Activated T-cell treated with anti-CD3 and anti-CD28 coated beads for 1 hour (primary cell): Measurements from ENCODE around the gene PLXNA4.

Source experiments
- DNase-seq: peaks from one replicate; pipeline ENCODE4 v3.0.0-alpha.2; 2020; ENCODE audit warnings: low read depth

The PLXNA4 gene

DNA sequence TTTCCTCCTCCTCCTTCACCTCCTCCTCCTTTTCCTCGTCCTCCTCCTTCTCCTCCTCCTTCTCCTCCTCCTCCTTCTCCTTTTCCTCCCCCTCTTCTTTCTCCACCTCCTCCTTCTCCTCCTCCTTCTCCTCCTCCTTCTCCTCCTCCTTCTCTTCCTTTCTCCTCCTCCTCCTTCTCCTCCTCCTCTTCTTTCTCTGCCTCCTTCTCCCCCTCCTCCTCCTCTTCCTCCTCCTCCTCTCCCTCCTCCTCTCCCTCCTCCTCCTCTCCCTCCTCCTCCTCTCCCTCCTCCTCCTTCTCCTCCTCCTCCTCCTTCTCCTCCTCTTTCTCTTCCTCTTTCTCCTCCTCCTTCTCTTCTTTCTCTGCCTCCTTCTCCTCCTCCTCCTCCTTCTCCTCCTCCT is 13.6 kb downstream of the PLXNA4 start:
- no peak for DNase-seq

DNA sequence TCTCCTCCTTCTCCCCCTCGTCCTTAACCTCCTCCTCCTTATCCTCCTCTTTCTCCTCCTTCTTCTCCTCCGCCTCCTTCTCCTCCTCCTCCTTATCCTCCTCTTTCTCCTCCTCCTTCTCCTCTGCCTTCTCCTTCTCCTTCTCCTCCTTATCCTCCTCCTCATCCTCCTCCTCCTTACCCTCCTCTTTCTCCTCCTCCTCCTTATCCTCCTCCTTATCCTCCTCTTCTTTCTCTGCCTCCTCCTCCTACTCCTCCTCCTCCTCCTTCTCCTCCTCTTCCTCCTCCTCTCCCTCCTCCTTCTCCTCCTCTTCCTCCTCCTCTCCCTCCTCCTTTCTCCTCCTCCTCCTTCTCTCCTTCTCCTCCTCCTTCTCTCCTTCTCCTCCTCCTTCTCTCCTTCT is 14.5 kb downstream of the PLXNA4 start:
- no peak for DNase-seq

DNA sequence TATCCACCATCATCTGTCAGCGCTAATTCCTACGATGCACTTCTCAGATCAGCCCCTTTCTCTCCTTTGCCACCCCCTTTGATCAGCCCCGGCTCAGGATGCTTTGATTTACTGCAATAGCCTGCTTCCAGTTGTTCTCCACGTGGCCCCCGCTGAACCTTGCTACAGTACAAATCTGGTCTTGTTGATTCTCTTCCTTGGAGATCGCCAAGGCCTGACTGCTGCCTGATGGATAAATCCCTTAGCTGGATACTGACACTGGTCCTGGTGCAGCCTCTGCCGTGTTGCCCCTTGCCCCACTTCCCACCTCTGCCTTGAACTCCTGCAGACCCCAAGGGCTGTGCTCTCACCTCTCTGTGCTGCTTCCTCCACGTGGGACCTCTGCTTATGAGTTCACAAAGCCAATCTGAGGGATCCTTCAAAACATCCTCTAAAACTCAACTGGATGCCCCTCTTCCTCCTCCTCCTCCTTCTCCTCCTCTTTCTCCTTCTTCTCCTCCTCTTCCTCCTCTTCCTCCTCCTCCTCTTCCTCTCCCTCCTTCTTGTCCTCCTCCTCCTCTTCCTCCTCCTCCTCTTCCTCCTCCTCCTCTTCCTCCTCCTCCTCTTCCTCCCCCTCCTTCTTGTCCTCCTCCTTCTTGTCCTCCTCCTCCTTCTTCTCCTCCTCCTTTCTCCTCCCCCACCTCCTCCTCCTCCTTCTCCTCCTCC is 15.3 kb downstream of the PLXNA4 start:
- no peak for DNase-seq

DNA sequence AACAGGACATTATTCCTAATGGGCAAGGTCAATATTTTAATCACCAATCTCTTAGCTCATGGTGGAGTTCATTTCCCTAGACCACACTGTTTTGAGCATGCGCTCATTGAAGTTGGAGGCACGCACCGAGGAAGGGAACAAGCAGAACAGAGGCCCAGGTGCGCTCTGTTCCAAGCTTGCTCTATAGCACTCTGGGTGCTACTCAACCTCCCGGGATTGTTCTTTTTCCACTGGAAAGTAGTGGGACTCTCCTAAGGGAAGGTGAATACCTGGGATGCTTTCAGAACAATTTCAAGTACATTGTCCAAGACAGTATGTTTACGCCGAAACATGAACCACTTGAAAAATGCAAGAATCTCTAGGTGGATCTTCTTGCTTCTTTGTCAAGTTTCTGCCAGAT is 16.2 kb downstream of the PLXNA4 start:
- DNase-seq, result no peak

DNA sequence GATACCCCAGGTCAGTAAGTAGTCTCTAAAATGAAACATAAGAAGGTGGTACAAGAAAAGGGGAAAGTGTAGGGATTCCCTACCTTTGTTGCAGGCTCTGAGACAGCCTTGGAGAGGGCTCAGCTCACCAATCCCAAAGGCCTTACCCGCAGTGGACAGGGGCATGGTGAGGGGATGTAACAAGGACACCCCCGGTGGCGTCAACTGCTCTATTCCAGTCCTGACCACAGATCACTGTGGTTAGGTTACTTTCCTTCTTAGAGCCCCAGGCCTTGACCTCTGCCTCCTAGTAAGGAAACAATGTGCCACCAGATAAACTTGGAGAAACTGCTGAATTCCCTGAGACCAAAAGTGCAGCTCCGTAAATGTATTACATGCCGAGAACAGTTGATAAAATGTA is 17.5 kb downstream of the PLXNA4 start:
- DNase-seq, result no peak

DNA sequence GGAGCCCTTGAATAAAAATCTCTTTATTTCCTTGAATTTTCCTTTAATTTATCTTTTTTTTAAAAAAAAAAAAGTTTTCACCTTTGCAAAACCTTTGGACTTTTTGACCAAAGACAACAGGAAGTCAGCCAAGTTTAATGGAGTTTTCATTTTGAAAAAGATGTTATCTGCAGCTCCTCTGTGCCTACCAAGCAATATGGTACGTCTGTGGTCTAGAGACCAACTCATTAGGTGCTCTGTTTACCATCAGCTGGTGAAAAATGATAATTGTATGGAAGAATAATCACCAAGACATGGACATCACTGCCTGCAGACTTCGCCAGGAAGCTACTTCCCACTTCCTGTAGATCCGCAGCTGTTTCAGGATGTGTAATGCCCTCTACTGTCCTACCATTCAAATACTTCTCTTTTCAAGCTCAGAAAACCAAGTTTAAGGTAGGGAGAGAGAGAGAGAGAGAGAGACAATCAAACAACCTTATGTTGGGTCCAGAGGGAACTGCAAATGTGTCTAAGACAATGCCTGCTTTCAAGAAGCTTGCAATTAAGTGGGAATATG is 18.7 kb downstream of the PLXNA4 start:
- no peak for DNase-seq

DNA sequence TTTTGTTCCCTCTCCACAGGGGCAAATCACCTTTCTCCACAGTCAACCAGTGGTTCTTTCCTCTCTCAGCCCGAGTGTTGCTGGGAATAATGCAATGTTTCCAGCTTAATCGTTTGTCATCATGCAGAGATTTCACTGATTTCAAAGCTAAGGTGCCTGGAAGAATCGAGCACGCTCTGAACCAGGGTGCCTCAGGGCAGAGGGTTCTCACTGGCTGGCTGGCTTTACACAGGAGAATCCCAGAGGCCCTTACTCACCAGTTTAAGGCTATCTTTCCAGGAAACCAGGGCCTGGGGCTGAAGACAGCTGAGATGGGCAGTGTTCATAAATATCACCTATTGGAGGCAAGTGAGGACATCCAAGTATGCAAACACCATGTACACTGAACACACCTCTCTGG is 21.8 kb downstream of the PLXNA4 start:
- no peak for DNase-seq

DNA sequence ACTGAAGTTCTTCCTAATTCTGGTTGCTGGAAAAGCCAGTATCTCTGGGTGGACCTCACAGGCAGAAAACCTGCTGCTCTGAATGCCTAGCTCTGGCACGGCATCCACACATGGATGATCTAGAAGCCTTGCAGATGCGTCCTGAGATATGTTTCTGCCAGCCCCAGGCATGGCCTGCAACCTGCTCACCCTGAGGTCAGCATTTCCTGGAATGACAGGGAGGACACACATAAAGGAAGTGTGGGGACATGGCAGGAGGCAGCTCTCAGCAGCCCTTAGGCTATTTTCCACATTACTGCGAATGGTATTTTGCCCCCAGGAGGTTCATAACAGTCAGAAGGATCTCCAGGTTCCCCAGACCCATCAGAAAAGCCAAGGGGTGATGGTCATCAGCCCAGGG is 23.2 kb downstream of the PLXNA4 start:
- DNase-seq, result no peak

DNA sequence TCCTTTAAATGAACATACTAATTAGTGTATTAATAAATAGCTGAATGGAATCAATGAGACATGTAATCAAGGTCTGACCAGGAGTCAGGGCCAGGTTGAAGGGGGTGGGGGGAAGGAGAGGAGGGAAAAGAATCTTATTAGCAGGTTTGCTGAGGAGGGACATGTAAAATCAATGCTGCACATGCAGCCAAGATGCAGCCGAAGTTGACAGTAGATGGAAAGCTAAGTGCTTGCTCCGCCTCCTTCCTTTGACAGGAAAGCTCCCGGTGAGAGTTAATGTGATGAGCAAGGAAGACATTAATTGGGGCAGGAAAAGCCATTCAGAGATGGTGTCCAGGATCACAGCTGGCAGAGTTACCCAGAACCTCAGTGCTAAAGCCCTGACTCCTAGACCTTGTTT is 24.4 kb downstream of the PLXNA4 start:
- DNase-seq, result no peak

DNA sequence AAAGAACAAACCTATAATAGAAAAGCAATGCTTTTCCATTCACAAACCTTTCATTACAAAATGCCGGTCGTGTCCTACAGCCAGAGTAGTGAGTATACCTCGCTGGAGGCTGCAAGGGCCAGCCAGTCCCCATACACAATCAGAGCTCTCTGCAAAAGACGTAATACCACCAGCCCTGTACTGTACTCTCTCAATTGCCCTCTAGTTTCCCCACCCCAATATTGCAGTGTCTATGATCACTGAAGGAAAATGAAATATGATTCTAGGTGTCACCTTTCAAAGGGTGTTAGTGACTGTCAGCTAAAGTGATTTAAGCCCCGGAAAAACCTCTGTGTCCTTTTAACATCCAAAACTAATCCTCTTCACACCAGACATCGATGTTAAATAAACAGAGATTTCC is 24.8 kb downstream of the PLXNA4 start:
- no peak for DNase-seq

DNA sequence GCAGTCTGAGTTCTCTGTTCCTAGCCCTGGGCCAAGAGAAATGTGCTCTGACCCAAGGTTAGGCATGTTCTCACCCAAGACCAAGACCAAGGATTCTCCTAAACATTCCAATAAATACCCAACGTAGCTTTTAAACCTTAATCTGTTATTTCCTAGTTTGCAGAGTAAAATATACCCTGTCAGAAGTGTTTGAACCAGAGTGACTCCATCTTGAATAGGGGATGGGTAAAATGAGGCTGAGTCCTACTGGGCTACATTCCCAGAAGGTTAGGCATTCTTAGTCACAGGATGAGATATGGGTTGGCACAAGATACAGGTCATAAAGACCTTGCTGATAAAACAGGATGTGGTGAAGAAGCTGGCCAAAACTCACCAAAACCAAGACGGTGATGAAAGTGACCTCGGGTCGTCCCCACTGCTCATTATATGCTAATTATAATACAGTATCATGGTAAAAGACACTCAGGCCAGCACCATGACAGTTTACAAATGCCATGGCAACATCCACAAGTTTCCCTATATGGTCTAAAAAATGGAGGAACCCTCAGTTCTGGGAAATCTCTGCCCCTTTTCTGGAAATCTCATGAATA is 27.7 kb downstream of the PLXNA4 start:
- no peak for DNase-seq

DNA sequence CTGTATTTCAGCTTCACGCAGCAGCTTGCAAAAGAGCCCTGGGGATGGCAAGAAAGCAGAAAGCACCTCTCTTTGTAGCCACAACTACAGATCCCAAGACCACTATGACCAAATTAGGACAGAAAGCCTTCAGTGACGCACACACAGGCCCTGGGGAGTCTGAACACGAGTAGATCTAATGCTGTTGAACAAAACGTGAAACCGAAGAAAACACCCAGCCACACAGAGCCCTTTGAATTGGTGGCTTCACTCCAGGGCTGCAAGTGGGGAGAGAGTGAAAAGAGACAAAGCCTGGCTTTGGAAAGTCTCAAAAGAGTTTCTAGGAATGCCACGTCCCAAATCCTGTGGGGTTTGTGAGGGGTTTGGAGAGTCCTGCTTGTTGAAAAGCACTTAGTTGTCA is 28.4 kb downstream of the PLXNA4 start:
- no peak for DNase-seq

DNA sequence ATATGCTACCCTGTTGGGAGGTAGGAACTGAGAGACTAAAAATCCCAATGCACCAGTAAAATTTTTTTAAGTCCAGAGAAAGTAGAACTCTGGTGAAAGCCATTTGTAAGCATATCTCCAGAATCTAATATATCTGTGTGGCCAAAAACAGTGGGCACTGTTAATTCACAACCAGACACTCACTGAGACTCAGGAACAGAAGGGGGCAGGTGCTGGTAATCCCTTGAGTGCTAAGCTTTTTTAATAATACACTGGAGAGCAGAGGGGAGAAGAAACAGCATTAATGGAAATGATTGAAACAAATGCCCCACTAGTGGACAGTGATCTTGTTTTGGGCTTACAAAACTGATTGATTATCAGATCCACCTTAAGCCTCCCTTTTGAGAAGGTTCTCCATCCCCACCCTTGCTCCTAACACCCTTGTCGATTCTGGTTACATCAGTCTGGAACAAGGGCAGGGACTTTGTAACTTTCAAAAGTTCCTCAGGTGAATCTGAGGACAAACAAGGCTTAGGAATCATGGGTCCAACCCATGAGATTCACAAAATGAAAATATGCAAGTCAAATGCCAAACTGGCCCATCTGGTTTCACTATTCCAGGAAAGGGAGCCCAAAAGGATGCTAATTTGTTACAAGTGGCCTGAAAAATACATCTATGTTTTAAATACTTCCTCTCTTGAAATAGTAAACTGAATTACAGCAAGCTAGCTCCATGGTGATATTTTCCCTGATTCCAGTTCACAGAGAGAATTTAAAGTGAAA is 29.7 kb downstream of the PLXNA4 start:
- DNase-seq, result no peak

DNA sequence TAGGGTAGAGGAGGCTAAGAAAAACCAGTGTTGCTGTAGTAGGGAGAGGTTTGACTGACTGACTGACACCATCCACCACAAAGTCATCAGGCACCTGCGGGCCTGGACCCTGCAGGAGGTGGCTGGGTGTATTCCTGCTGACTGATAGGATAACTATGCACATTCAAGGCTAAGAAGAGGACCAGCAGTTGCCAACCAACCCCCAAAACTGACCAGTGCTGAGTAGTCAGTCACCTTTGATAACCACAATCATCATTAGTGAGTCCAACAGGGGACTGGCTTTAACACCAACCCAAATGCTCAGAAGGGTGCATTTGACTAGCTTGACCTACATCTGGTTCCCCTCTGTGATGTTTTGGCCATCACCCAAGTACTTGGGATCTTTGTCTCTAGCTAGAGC is 30.5 kb downstream of the PLXNA4 start:
- no peak for DNase-seq

DNA sequence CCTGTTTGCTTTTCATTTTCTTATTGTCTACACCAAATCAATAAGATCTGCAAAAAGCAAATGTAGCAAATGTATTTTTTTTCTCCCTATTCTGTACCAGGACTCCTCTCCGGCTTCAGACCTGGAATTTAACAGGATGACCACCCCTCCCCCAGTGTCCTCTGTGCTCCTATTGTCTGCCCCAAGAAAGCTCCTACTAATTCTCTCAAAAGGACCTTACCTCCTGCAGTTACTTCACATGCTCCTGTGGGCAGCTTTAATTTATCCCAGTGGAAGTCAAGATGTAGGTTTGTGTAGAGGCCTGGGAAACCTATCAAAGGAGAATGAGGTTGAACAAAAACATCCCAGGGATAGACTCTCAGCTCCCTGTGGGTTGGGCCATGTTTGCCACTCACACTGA is 31.3 kb downstream of the PLXNA4 start:
- DNase-seq, result no peak

DNA sequence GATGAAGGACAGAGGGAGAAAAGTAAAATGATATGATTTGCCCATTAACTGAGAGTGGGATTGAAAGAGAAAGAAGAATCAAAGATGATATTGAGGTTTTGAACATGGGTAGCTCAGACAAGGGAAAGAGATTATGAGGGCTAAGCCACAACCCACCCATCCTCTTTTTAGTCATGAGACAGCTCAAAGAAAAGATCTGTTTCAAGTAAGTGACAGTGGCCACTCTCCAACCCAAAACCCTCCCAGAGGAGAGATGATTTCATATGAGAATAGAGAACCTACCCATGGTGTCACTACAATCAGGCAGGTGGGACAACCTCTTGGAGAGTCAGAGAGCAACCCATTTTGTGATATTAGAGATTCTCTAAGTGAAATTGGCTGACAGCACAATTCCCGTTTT is 32.2 kb downstream of the PLXNA4 start:
- no peak for DNase-seq

DNA sequence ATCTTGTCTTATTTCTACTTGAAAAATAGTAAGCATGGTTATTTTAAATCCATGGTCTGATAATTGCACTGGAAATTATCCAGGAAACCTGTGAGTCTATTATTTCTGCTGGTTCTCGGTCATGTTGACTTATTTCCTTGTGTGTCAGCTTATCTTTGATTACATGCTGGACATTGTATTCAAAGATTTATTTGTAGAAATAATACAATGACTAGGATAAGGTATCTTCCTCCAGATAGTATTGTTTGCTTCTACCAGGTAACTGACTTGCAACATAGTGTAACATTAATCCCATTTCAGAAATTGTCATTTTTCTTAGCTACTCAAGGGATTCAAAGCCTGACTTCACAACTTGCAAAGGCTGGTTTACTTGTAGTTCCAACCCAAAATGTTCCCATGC is 33.4 kb downstream of the PLXNA4 start:
- no peak for DNase-seq

DNA sequence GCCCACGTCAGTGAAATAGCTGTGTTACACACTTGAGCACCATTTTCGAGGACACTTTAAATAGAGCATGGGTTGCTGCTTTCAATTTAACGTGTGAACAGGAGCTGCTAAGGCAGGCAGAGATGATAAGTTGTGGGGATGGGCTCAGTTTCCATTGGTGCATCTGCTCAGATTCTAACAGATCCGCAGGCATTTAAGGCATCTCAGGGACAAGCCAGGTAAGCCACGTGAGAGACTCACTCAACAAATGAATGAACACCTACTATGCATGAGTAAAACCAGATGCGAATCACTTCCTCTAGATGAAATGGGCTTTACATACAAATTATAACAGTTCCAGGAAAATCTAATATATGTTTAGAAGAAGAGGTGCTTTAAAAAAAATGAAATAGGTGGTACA is 34.6 kb downstream of the PLXNA4 start:
- no peak for DNase-seq

DNA sequence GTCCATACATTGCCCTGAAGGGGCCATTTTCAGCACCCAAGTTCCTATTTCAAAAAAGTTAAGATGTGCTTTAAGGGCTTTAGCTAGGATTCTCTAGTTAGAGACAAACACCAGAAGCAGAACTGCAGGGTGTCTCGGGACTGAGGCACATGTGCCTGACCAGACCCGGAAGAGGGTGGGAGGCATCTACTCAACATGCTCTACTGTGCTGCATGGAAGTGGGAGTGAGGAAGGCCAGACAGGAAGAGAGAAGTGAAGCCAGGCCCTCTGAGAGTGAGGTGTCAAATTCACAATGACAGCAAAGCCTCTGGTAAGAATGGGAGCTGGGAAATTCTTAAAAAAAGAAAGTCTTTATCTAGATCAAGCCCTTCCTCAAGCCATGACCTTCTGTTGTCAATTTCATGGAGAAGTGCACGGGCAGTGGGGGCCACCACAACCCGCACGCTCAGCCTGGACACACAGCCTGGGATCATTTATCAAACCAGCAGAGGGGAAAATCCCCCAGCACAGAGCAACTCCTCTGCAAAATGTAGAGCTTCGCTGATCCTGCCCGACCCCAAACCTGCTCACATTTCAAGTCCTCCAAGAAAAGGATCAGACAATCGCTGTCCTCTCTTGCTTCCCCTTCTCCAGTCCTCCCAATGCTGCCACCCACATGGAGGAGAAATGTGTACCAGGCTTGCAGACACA is 38.7 kb downstream of the PLXNA4 start:
- no peak for DNase-seq

DNA sequence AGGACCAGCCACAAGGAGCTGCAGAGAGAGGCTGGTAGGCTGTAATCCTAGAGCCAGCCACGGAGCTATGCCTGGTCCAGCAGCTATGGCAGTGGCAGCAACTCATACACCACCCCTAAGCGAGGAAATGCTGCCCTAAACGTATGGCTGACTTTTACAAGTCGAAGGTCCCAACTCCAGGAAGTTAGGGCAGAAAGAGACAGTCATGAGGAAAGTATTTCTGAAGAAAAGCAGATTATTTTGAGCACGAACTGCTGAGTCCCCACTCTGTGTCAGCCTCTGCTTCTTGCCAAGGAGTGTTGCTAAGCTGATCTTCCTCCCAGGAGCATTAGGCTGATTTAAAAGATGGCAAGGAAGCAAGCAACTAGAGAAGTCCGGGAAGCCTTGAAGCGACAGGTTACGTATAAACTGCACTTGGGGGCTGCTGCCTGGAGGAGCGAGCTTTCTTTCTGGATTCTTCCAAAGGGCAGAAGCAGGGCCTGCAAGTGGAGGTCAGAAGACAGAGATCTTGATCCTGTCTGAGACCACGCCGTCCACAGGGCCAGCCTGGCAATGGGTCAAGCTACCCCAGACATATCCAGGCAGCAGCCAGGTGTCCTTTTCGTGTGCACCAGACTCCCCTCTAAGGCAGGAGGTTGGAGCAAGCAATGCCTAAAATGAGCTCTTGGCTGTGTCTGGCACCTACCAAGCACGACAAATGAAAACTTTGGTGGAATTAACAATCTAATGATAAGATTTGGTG is 39.4 kb downstream of the PLXNA4 start:
- no peak for DNase-seq

DNA sequence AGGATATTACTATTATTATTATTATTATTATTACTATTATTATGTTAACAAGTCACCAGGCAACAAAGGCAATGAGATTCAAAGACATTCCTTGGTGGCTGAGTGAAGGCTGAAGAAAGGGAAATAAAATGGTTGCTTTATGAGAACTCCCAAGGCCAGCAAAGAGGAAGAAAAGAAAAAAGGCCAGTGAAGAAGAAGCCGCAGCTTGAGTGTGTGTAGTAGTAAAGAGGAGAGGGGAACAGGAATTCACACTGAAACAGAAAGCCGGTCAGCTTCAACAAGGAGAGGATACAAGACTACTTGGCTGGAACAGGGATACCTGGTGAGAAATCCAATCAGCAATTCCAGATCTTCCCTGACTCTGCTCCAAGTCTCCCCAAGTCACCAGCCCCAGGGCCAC is 42.4 kb downstream of the PLXNA4 start:
- DNase-seq, result no peak

DNA sequence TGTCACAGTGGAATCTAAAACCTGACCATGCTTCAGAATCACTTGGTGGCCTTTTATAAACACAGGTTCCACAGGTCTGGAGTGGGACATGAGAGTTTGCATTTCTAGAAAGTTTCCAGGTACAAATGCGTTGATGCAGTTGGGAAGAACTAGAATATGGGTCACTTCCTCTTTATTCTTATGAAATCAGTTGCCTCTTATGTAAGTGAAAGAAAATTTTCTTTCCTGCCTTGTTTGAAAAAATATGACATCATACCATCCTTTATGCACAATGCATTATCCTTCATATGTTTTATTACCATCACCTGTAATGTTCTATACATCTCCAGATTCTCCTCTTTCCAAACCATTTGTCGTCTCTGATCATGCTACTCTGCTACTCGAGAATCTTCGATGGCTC is 44.0 kb downstream of the PLXNA4 start:
- no peak for DNase-seq
